ENCODE data around the gene DEFB131A. TPM values are rescaled to one million over a fixed set of nuclear protein-coding genes. Genes with fewer than 3 reads are reported as not detected.
"Not testable (repeated sequence)": the region's sequence is repeated elsewhere in the genome, so short reads cannot be mapped to it uniquely, and the experiment has no call there.

Gene DEFB131A
- total RNA-seq, 1 donor from 2014 or later = not detected

DNA sequence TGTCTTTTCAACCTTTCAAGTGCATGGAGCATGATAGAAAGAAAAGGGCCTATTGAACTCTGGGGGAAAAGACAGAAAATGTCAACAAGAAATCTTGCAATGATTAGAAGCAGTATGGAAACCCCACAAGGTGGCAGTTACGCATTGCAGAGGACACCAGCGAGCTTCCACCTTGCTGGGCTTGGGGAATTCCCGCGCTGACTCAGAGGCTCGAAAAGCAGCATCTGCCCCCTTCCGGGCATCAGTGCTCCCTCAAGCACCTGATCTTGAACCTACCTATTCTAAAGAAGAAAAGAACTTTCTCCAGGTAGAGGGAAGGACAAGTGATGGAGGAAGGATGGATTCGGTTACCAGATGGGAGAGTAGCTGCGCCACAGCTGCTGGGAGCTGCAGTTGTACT, 35.3 kb downstream of the DEFB131A start:
- H3K4me1 Mint-ChIP-seq (ENCODE audit: low read depth); H3K36me3 Mint-ChIP-seq (ENCODE audit: low read depth); H3K4me3 Mint-ChIP-seq; H3K27ac Mint-ChIP-seq; H3K9me3 Mint-ChIP-seq; H3K27me3 Mint-ChIP-seq (ENCODE audit: insufficient read depth); intact Hi-C loops (cut with micrococcal nuclease); DNase-seq (ENCODE audit: low spot score): not testable (repeated sequence)

DNA sequence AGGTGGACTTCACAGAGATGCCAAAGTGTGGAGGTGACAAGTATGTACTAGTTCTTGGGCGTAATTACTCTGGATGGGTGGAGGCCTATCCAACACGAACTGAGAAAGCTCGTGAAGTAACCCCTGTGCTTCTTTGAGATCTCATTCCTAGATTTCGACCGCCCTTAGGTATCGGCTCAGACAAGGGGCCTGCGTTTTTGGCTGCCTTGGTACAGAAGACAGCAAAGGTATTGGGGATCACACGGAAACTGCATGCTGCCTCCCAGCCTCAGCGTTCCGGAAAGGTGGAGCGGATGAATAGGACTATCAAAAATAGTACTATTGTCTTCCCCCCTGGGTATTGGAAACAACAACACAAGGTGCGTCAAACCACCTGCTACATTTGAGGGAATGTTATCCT, 35.9 kb downstream of the DEFB131A start:
- H3K9me3 Mint-ChIP-seq; H3K27ac Mint-ChIP-seq; intact Hi-C loops (cut with micrococcal nuclease); H3K27me3 Mint-ChIP-seq (ENCODE audit: insufficient read depth); H3K4me1 Mint-ChIP-seq (ENCODE audit: low read depth); H3K4me3 Mint-ChIP-seq; DNase-seq (ENCODE audit: low spot score); H3K36me3 Mint-ChIP-seq (ENCODE audit: low read depth): not testable (repeated sequence)

- H3K36me3 Mint-ChIP-seq (ENCODE audit: low read depth); H3K9me3 Mint-ChIP-seq; intact Hi-C loops (cut with micrococcal nuclease); H3K4me3 Mint-ChIP-seq; H3K27ac Mint-ChIP-seq; DNase-seq (ENCODE audit: low spot score); H3K27me3 Mint-ChIP-seq (ENCODE audit: insufficient read depth); H3K4me1 Mint-ChIP-seq (ENCODE audit: low read depth): not testable (repeated sequence)
Observed at GRCh38 chr4:9482871-9483270, 38.7 kb downstream of the DEFB131A start.

GRCh38 chr4:9483682-9484081, 39.5 kb downstream of the DEFB131A start:
- H3K4me1 Mint-ChIP-seq (ENCODE audit: low read depth); H3K4me3 Mint-ChIP-seq; H3K27ac Mint-ChIP-seq; H3K27me3 Mint-ChIP-seq (ENCODE audit: insufficient read depth); intact Hi-C loops (cut with micrococcal nuclease); DNase-seq (ENCODE audit: low spot score); H3K36me3 Mint-ChIP-seq (ENCODE audit: low read depth); H3K9me3 Mint-ChIP-seq: not testable (repeated sequence)

- H3K27ac Mint-ChIP-seq; H3K27me3 Mint-ChIP-seq (ENCODE audit: insufficient read depth); H3K4me3 Mint-ChIP-seq; intact Hi-C loops (cut with micrococcal nuclease); H3K4me1 Mint-ChIP-seq (ENCODE audit: low read depth); DNase-seq (ENCODE audit: low spot score); H3K9me3 Mint-ChIP-seq; H3K36me3 Mint-ChIP-seq (ENCODE audit: low read depth): not testable (repeated sequence)
Observed at GRCh38 chr4:9486880-9487279, 42.7 kb downstream of the DEFB131A start.

- H3K36me3 Mint-ChIP-seq (ENCODE audit: low read depth); DNase-seq (ENCODE audit: low spot score); H3K4me3 Mint-ChIP-seq; H3K9me3 Mint-ChIP-seq; H3K4me1 Mint-ChIP-seq (ENCODE audit: low read depth); H3K27me3 Mint-ChIP-seq (ENCODE audit: insufficient read depth); H3K27ac Mint-ChIP-seq; intact Hi-C loops (cut with micrococcal nuclease): not testable (repeated sequence)
Observed at GRCh38 chr4:9488796-9489195, 44.6 kb downstream of the DEFB131A start.

DNA sequence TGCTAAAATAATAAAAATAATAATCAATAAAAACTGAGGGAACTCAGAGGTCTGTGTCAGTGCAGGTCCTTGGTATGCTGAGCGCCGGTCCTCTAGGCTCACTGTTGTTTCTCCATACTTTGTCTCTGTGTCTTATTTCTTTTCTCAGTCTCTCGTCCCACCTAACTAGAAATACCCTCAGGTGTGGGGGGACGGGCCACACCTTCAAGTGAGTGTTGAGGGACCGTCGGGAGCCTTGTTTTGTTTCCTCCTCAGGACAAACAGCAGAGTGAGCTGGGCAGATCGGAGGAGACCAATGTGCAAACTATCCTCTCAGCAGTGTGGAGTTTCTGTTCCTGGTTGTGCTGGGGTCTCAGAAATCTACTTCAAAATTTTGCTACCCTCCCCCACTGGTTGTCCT, 46.3 kb downstream of the DEFB131A start:
- H3K36me3 Mint-ChIP-seq (ENCODE audit: low read depth); DNase-seq (ENCODE audit: low spot score); H3K9me3 Mint-ChIP-seq; H3K4me1 Mint-ChIP-seq (ENCODE audit: low read depth); H3K27ac Mint-ChIP-seq; H3K4me3 Mint-ChIP-seq; H3K27me3 Mint-ChIP-seq (ENCODE audit: insufficient read depth); intact Hi-C loops (cut with micrococcal nuclease): not testable (repeated sequence)

- H3K9me3 Mint-ChIP-seq; H3K4me3 Mint-ChIP-seq; H3K27me3 Mint-ChIP-seq (ENCODE audit: insufficient read depth); H3K27ac Mint-ChIP-seq; intact Hi-C loops (cut with micrococcal nuclease); H3K36me3 Mint-ChIP-seq (ENCODE audit: low read depth); H3K4me1 Mint-ChIP-seq (ENCODE audit: low read depth); DNase-seq (ENCODE audit: low spot score): not testable (repeated sequence)
Observed at GRCh38 chr4:9490986-9491385, 46.8 kb downstream of the DEFB131A start.

DNA sequence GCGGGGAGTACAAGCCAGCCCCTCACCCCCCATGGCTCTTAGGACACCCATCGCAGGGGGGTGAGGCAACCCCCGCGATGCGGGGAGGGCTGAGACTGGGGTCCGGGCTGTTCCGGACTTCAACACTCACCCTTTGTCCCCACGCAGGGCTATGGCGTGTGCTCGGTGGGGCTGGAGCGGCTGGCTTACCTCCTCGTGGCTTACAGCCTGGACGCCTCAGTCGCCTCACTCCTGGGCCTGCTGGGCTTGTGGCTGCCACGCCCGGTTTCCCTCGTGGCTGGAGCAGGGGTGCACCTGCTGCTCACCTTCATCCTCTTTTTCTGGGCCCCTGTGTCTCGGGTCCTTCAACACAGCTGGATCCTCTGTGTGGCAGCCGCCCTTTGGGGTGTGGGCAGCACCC, 49.4 kb downstream of the DEFB131A start:
- H3K27me3 Mint-ChIP-seq (ENCODE audit: insufficient read depth); H3K4me1 Mint-ChIP-seq (ENCODE audit: low read depth); H3K27ac Mint-ChIP-seq; DNase-seq (ENCODE audit: low spot score); intact Hi-C loops (cut with micrococcal nuclease); H3K36me3 Mint-ChIP-seq (ENCODE audit: low read depth); H3K4me3 Mint-ChIP-seq; H3K9me3 Mint-ChIP-seq: not testable (repeated sequence)

GRCh38 chr4:9494256-9495035, 50.2 kb downstream of the DEFB131A start:
- DNase-seq (ENCODE audit: low spot score); H3K4me3 Mint-ChIP-seq; H3K4me1 Mint-ChIP-seq (ENCODE audit: low read depth); intact Hi-C loops (cut with micrococcal nuclease); H3K27me3 Mint-ChIP-seq (ENCODE audit: insufficient read depth); H3K36me3 Mint-ChIP-seq (ENCODE audit: low read depth); H3K27ac Mint-ChIP-seq; H3K9me3 Mint-ChIP-seq: not testable (repeated sequence)

- H3K4me3 Mint-ChIP-seq; H3K36me3 Mint-ChIP-seq (ENCODE audit: low read depth); H3K27me3 Mint-ChIP-seq (ENCODE audit: insufficient read depth); intact Hi-C loops (cut with micrococcal nuclease); H3K4me1 Mint-ChIP-seq (ENCODE audit: low read depth); H3K9me3 Mint-ChIP-seq; H3K27ac Mint-ChIP-seq: not testable (repeated sequence)
- peak; percentile 45 for DNase-seq (ENCODE audit: low spot score)
Observed at GRCh38 chr4:9495443-9495842, 51.2 kb downstream of the DEFB131A start.

GRCh38 chr4:9497575-9498467, 53.6 kb downstream of the DEFB131A start:
- H3K9me3 Mint-ChIP-seq; intact Hi-C loops (cut with micrococcal nuclease); H3K4me1 Mint-ChIP-seq (ENCODE audit: low read depth); DNase-seq (ENCODE audit: low spot score); H3K36me3 Mint-ChIP-seq (ENCODE audit: low read depth); H3K4me3 Mint-ChIP-seq; H3K27me3 Mint-ChIP-seq (ENCODE audit: insufficient read depth); H3K27ac Mint-ChIP-seq: not testable (repeated sequence)

DNA sequence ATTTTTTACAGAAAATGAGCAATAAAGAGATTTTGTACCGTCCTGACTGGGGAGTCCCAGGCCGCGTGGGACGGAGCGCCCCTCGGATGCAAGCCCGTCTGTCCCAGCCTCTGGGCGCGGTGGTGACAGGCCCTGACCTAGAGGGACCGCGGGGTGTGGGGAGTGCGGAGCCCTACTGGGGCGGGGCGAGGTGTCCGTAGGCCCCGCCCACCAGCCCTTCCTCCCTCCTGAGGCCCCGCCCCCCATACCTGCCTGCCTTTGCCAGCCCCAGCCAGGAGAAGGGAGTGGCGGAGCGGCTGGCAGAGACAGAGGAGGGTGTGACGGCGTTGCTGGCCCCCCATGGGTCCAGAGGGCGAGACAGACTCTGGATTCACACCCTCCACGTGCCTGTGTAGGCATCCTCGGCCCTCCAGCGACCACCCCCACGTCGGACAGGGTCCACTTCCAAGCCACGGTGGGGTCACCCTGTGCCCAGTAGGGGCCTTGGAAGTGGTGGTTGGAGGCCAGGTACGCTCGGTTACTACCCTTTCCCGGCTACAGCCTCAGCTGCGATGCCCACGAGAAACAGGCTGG, 54.3 kb downstream of the DEFB131A start:
- H3K36me3 Mint-ChIP-seq (ENCODE audit: low read depth); DNase-seq (ENCODE audit: low spot score); H3K4me1 Mint-ChIP-seq (ENCODE audit: low read depth); H3K27ac Mint-ChIP-seq; intact Hi-C loops (cut with micrococcal nuclease); H3K4me3 Mint-ChIP-seq; H3K9me3 Mint-ChIP-seq; H3K27me3 Mint-ChIP-seq (ENCODE audit: insufficient read depth): not testable (repeated sequence)

Data from activated T-helper 1 cell treated with anti-CD3 and anti-CD28 coated beads, Interleukin-12 subunit alpha, Interleukin-12 subunit beta, Interleukin-2, Interleukin-4 antibody, amounts not matched to agents 30 ng/mL and 10 ng/mL and 1 ng/mL, durations not matched to agents 14 hours and 24 hours and 36 hours (primary cell).